Stromal cell of bone marrow (primary cell): ENCODE data around the gene CLDN11.

Source experiments
- DNase-seq: peaks from one replicate; pipeline ENCODE4 v3.0.0-alpha.2; 2012; ENCODE audit warnings: low read depth

CLDN11 gene

GRCh38 chr3:170470063-170471016, 51.7 kb downstream of the CLDN11 start:
- no peak for DNase-seq

GRCh38 chr3:170471149-170471548, 52.5 kb downstream of the CLDN11 start:
- DNase-seq, result no peak

- no peak for DNase-seq
Measured at GRCh38 chr3:170473358-170473757, 54.7 kb downstream of the CLDN11 start.

- no peak for DNase-seq
Measured at GRCh38 chr3:170475092-170475685, 56.5 kb downstream of the CLDN11 start.

GRCh38 chr3:170476291-170476690, 57.6 kb downstream of the CLDN11 start:
- no peak for DNase-seq

GRCh38 chr3:170477395-170477794, 58.7 kb downstream of the CLDN11 start:
- no peak for DNase-seq

GRCh38 chr3:170480111-170480510, 61.4 kb downstream of the CLDN11 start:
- DNase-seq, result no peak

GRCh38 chr3:170482199-170482598, 63.5 kb downstream of the CLDN11 start:
- DNase-seq, result no peak

- no peak for DNase-seq
Measured at GRCh38 chr3:170483485-170484262, 65.0 kb downstream of the CLDN11 start.
